IMR-90 (cell line): ENCODE measurements around the gene ATP11A.

Source experiments
- BHLHE40 ChIP-seq: fragments of 150-350 bp; IDR thresholded peaks from 2 replicates; pipeline ENCODE4 v1.6.1; 2016; ENCODE audit warnings: mild to moderate bottlenecking, low read depth, low read length
- CEBPB ChIP-seq: IDR thresholded peaks from 2 replicates; pipeline ENCODE4 v1.6.1; 2012; ENCODE audit warnings: low read depth, low read length, improper control_type of control experiment
- CTCF ChIP-seq: conservative IDR thresholded peaks from 2 replicates; pipeline ENCODE4 v1.5.1; 2012; ENCODE audit warnings: mild to moderate bottlenecking, low read depth, low read length, improper control_type of control experiment
- POLR2A ChIP-seq: IDR thresholded peaks from 2 replicates; pipeline ENCODE4 v1.6.1; 2012; ENCODE audit warnings: mild to moderate bottlenecking, low read depth, low read length
- TF ChIP-seq, protein P1 (sequence below): fragments of 150-350 bp; IDR thresholded peaks from 2 replicates; pipeline ENCODE4 v1.6.1; 2016; ENCODE audit warnings: low read depth, mild to moderate bottlenecking, low read length, moderate library complexity, borderline replicate concordance

GRCh38 chr13:112753833-112754232 lies 64.0 kb downstream of the ATP11A start:
- no peak for TF ChIP-seq POLR2A
- TF ChIP-seq, protein P1, sequence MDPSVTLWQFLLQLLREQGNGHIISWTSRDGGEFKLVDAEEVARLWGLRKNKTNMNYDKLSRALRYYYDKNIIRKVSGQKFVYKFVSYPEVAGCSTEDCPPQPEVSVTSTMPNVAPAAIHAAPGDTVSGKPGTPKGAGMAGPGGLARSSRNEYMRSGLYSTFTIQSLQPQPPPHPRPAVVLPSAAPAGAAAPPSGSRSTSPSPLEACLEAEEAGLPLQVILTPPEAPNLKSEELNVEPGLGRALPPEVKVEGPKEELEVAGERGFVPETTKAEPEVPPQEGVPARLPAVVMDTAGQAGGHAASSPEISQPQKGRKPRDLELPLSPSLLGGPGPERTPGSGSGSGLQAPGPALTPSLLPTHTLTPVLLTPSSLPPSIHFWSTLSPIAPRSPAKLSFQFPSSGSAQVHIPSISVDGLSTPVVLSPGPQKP, result no peak
- no peak for TF ChIP-seq BHLHE40
- no peak for TF ChIP-seq CTCF
- TF ChIP-seq CEBPB, result no peak
